GM12874 (cell line): ENCODE results near the gene PSMD2.

Experiments used
- TF ChIP-seq, protein P1 (sequence below): IDR thresholded peaks from 2 replicates; pipeline ENCODE4 v1.5.1; 2011; ENCODE audit warnings: low read depth, mild to moderate bottlenecking, control low read depth, low read length, moderate library complexity; ENCODE audit not compliant: insufficient read depth

PSMD2 gene

DNA sequence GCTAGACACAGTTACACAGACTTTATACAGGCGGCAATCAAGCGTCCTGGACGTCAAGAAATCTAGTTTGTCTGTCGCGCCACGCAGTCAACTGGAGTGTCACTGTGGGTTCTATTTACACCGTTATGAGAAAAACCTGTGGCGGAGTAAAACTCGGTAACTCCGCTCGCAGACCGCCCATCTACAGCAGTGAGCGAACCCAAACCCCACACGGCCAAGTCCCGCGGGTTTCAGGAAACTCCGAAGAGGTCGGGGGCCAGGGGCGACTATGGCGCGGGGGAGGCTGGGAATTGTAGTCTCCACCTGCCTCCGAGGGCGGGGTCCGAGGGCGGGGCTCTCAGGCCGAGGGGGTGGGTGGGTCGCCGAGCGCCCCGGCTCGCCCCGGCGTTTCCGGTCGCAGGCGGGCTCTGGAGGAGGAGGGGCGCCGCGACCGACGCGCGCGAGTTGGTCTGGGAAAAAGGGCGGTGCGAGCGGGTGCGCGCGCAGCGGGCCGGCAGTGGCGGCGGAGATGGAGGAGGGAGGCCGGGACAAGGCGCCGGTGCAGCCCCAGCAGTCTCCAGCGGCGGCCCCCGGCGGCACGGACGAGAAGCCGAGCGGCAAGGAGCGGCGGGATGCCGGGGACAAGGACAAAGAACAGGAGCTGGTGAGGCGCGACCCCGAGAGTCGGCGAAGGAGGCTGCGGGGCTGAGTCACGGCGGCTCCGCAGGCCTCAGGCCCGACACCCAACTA is at the start of gene PSMD2:
TSS of gene PSMD2 (plus strand) at position 483 of the 729 bp plus-strand sequence. CDS start at position 509, 26 bp downstream.
- TF ChIP-seq, protein P1, sequence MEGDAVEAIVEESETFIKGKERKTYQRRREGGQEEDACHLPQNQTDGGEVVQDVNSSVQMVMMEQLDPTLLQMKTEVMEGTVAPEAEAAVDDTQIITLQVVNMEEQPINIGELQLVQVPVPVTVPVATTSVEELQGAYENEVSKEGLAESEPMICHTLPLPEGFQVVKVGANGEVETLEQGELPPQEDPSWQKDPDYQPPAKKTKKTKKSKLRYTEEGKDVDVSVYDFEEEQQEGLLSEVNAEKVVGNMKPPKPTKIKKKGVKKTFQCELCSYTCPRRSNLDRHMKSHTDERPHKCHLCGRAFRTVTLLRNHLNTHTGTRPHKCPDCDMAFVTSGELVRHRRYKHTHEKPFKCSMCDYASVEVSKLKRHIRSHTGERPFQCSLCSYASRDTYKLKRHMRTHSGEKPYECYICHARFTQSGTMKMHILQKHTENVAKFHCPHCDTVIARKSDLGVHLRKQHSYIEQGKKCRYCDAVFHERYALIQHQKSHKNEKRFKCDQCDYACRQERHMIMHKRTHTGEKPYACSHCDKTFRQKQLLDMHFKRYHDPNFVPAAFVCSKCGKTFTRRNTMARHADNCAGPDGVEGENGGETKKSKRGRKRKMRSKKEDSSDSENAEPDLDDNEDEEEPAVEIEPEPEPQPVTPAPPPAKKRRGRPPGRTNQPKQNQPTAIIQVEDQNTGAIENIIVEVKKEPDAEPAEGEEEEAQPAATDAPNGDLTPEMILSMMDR = no peak

DNA sequence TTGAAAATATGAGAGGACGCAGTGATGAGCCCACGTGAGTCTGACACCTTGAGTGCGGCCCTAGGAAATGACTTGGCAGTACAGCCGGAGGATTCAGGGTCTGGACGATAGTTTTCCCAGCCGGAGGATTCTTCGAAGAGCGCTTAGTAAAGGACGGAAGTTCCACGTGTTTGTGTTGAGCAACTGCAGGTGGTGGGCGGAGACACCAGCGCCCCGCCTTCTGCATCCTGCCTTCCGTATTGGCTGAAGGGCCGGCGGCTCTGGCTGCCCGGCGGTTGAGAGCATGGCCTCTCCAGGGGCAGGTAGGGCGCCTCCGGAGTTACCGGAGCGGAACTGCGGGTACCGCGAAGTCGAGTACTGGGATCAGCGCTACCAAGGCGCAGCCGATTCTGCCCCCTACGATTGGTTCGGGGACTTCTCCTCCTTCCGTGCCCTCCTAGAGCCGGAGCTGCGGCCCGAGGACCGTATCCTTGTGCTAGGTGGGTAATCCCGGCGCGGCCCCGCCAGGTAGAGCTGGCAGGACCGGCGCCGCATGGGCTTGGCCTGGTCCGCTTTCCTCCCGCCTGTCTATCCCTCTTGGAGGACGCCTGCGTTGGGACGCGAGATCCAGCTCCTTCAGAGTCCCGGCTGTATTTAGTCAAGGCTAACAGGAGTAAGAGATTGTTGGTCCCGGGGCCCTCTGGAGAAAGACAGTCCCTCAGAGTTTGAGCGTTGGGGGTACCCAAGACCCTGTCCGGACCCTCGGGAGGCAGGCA is 49.5 kb upstream of the PSMD2 start, which contains the start of gene EEF1AKMT4:
TSS of gene EEF1AKMT4 (plus strand) at position 261 of the 755 bp plus-strand sequence. CDS start at position 284, 23 bp downstream.
- TF ChIP-seq, protein P1 = peak; percentile 38; the same call in 1 of the 2 replicates

DNA sequence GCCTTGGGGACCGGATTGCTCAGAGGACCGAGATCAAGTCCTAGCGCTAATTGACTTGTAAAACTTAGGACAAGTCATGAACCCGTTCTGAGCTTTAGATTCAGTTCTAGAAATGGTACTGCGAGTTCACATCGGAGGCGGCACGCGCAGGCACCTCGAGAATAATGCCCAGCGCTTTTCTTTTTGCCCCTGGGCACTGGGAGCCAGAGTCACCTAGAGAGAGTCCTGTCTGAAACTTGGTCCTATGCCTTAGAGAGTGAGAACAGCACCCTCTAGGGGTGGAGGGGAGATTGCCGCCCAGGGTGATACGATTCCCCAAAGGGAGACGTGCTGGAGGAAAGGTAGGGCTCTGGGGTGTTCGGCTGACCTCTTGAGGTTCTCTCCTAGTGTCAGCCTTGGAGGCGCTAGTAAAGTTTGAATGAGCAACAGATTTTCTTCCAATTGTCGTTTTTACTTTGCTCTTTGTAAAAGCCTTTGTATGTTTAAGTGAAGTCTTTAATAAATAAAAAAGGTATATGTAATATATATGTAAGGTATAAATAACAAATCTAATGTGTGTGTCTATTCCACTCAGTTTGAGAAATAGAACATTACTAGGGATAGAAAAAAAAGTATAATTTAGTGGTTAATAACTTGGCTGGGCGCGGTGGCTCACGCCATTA is 48.7 kb upstream of the PSMD2 start:
- TF ChIP-seq, protein P1 = peak; percentile 93

DNA sequence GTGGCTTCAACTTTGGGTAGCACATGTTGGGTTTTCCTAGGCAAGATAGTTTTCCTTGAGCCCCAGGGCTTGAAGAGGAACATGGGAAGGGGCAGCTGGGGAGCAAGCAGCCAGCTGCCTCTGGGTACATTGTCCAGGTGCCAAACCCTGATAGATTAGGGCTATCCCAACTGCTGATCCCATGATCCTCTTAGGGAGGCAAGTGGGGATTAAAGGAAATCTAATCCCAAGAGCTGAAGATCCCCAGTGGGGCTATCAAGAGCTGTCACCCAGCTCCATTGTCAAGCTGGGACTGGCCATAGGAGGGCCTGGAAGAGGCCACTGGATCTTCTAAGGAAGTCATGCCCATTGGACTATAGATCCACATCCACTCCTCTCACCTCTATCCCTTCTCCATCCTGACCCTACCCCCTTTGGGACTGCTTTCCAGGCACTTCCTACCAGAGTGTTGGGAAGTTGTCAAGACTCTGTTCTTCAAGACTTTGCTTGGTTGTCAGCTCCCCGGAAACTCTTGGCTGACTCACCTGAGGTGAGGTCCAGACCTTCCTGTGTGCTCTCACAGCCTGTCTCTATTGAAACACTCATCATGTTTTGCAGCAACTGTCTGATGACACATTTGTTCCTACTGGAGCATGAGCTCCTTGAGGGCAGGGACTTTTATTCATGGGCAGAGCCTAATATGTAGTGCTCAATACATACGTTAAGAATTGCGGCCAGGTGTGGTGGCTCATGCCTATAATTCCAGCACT is 43.6 kb upstream of the PSMD2 start:
- TF ChIP-seq, protein P1 = no peak

DNA sequence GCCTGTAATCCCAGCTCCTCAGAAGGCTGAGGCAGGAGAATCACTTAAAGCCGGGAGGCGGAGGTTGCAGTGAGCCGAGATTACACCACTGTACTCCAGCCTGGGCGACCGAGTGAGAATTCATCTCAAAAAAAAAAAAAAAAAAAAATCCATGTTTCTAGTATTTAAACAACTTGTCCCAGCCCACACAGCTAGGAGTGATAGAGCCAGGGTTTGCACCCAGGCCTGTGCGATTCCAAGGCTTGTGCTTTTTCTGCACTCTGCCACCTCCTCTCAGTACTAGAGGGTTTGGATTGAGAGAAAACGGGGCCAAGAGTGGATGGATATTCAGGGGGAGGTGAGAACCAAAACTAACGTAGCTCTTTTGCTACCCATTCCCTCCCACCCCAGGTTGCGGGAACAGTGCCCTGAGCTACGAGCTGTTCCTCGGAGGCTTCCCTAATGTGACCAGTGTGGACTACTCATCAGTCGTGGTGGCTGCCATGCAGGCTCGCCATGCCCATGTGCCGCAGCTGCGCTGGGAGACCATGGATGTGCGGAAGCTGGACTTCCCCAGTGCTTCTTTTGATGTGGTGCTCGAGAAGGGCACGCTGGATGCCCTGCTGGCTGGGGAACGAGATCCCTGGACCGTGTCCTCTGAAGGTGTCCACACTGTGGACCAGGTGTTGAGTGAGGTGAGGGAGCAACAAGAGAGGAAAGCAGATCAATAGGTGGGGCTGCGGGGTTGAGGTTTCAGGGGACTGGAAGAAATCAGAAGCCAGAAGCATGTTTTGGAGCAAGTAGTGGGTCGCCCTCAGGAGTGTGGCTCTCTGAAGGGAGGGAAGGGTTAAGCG is 41.7 kb upstream of the PSMD2 start:
- TF ChIP-seq, protein P1 = no peak

DNA sequence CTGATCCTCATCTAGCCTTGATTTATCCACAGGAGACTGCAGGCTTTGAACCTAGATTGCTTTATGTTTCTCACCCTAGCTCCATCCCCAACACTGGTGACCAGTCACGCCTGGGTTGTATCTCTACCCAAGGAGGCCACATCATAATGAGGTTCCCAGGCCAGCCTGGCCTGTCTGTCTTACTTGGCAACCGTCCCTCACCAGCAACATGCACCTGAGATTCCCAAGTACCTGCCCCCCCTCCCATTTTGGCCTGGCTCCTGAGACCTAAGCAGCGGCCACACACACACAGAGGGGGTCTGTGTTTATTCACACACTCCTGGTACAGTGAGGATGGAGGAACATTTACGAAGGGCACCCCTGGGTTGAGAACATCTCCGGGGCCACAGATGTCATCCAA is 40.1 kb upstream of the PSMD2 start:
- TF ChIP-seq, protein P1 = no peak
